ENCODE results near the gene MRPS33.

Gene MRPS33

GRCh38 chr7:141028767-141029166, 14.0 kb upstream of the MRPS33 start:
- Histone ChIP-seq H2AFZ (ENCODE audit: low read length) (no peak overlapping the region), H3K9me2 (ENCODE audit: low read depth, low read length) (no peaks in the 10 kb centered on the region), H3K4me3 (ENCODE audit: low read depth, low read length, poor library complexity, severe bottlenecking) (no peak overlapping the region), H3K9me3 (ENCODE audit: low read length) (peaks cover 13% of the 10 kb centered on the region; the same call in 1 of the 2 replicates), H4K20me1 (ENCODE audit: insufficient read depth, low read length) (no peaks in the 10 kb centered on the region), H3K27ac (ENCODE audit: low read depth, low read length, poor library complexity, severe bottlenecking) (no peak overlapping the region), H3K9ac (ENCODE audit: low read length) (no peak overlapping the region), H3K36me3 (ENCODE audit: insufficient read depth, low read length) (no peaks in the 10 kb centered on the region), H3K4me1 (ENCODE audit: insufficient read depth, low read length, severe bottlenecking) (no peaks in the 10 kb centered on the region), H3F3A (ENCODE audit: insufficient read depth, low read length) (no peaks in the 10 kb centered on the region), H3K27me3 (ENCODE audit: insufficient read depth, low read length) (no peaks in the 10 kb centered on the region; the same call in 1 of the 2 replicates), H3K79me2 (ENCODE audit: insufficient read depth, low read length) (no peaks in the 10 kb centered on the region), H3K4me2 (ENCODE audit: low read length) (no peak overlapping the region)
- TF ChIP-seq CTCF (IDR thresholded peaks at IDR 0.05; ENCODE audit: low read length) (no peak), EZH2 (IDR thresholded peaks at IDR 0.05; ENCODE audit: borderline replicate concordance, low read length) (no peak)

GRCh38 chr7:141027043-141027442, 12.3 kb upstream of the MRPS33 start:
- H3K9ac ChIP-seq (ENCODE audit: low read length): no peak overlapping the region
- H2AFZ ChIP-seq (ENCODE audit: low read length): no peak overlapping the region
- H3K27me3 ChIP-seq (ENCODE audit: insufficient read depth, low read length): no peaks in the 10 kb centered on the region; the same call in 1 of the 2 replicates
- H3K4me2 ChIP-seq (ENCODE audit: low read length): no peak overlapping the region
- no peaks in the 10 kb centered on the region for H3K79me2 ChIP-seq (ENCODE audit: insufficient read depth, low read length)
- H3K27ac ChIP-seq (ENCODE audit: low read depth, low read length, poor library complexity, severe bottlenecking): no peak overlapping the region
- peaks cover 13% of the 10 kb centered on the region; the same call in 1 of the 2 replicates for H3K9me3 ChIP-seq (ENCODE audit: low read length)
- no peaks in the 10 kb centered on the region for H3K4me1 ChIP-seq (ENCODE audit: insufficient read depth, low read length, severe bottlenecking)
- H3K9me2 ChIP-seq (ENCODE audit: low read depth, low read length): no peaks in the 10 kb centered on the region
- H3K4me3 ChIP-seq (ENCODE audit: low read depth, low read length, poor library complexity, severe bottlenecking): no peak overlapping the region
- TF ChIP-seq EZH2 (IDR thresholded peaks at IDR 0.05; ENCODE audit: borderline replicate concordance, low read length) (no peak), CTCF (IDR thresholded peaks at IDR 0.05; ENCODE audit: low read length) (peak; percentile 27; the same call in 1 of the 2 replicates)
- no peaks in the 10 kb centered on the region for H3F3A ChIP-seq (ENCODE audit: insufficient read depth, low read length)
- H4K20me1 ChIP-seq (ENCODE audit: insufficient read depth, low read length): no peaks in the 10 kb centered on the region
- H3K36me3 ChIP-seq (ENCODE audit: insufficient read depth, low read length): no peaks in the 10 kb centered on the region

- H3K36me3 ChIP-seq (ENCODE audit: insufficient read depth, low read length): no peaks in the 10 kb centered on the region
- H3K9me2 ChIP-seq (ENCODE audit: low read depth, low read length): no peaks in the 10 kb centered on the region
- H3K9ac ChIP-seq (ENCODE audit: low read length): no peak overlapping the region
- H4K20me1 ChIP-seq (ENCODE audit: insufficient read depth, low read length): no peaks in the 10 kb centered on the region
- peaks cover 13% of the 10 kb centered on the region; the same call in 1 of the 2 replicates for H3K9me3 ChIP-seq (ENCODE audit: low read length)
- TF ChIP-seq CTCF (IDR thresholded peaks at IDR 0.05; ENCODE audit: low read length) (no peak), EZH2 (IDR thresholded peaks at IDR 0.05; ENCODE audit: borderline replicate concordance, low read length) (no peak)
- H3K79me2 ChIP-seq (ENCODE audit: insufficient read depth, low read length): no peaks in the 10 kb centered on the region
- no peaks in the 10 kb centered on the region for H3F3A ChIP-seq (ENCODE audit: insufficient read depth, low read length)
- H3K27me3 ChIP-seq (ENCODE audit: insufficient read depth, low read length): no peaks in the 10 kb centered on the region; the same call in 1 of the 2 replicates
- no peak overlapping the region for H3K4me2 ChIP-seq (ENCODE audit: low read length)
- no peak overlapping the region for H2AFZ ChIP-seq (ENCODE audit: low read length)
- H3K27ac ChIP-seq (ENCODE audit: low read depth, low read length, poor library complexity, severe bottlenecking): no peak overlapping the region
- no peaks in the 10 kb centered on the region for H3K4me1 ChIP-seq (ENCODE audit: insufficient read depth, low read length, severe bottlenecking)
- H3K4me3 ChIP-seq (ENCODE audit: low read depth, low read length, poor library complexity, severe bottlenecking): no peak overlapping the region
These were observed 9.9 kb upstream of the MRPS33 start for GRCh38 chr7:141024668-141025067.
